H1 (cell line): ENCODE data around the gene ZNF484. TPM values are rescaled to one million over a fixed set of nuclear protein-coding genes. Genes with fewer than 3 reads are reported as not detected.

ENCODE experiments used
- polyA plus RNA-seq, 7 experiments: library from polyadenylated mRNA; depleted of rRNA in 3 of 7; stranded (reverse) in 5 of 7; unstranded in 2 of 7; fragments of >200 nt in 5 of 7; fragments of 200-250 nt in 2 of 7; gene quantifications; 1 replicate in 5 of 7; 2 replicates in 1 of 7; 4 replicates in 1 of 7; pipeline versions ENCODE4 v1.2.1 to v1.2.3, GENCODE V29; 2011 to 2013; ENCODE audit warnings: missing spikeins in 2 of 7, mixed read lengths in 2 of 7
- total RNA-seq: library from RNA; stranded (reverse); fragmentation: NEBNext Ultra II Directional; extraction: Animal tissue kit (Norgen Biotek cat#: 25700); gene quantifications from 2 replicates; pipeline ENCODE4 v1.2.1, GENCODE V29; 2021
- TF ChIP-seq, protein P1 (sequence below): fragments of 300-600 bp; sonication (generic); IDR thresholded peaks from 2 replicates; pipeline ENCODE4 v1.7.1; 2012; ENCODE audit warnings: low read length, moderate library complexity, mild to moderate bottlenecking, inconsistent platforms; ENCODE audit not compliant: insufficient replicate concordance

The ZNF484 gene
- total and polyA plus RNA-seq, 2 of the 8 experiments (the other 6 are each of a cell fraction or from before 2014, with no cell fraction given) = 1.3 to 11.5 TPM

DNA sequence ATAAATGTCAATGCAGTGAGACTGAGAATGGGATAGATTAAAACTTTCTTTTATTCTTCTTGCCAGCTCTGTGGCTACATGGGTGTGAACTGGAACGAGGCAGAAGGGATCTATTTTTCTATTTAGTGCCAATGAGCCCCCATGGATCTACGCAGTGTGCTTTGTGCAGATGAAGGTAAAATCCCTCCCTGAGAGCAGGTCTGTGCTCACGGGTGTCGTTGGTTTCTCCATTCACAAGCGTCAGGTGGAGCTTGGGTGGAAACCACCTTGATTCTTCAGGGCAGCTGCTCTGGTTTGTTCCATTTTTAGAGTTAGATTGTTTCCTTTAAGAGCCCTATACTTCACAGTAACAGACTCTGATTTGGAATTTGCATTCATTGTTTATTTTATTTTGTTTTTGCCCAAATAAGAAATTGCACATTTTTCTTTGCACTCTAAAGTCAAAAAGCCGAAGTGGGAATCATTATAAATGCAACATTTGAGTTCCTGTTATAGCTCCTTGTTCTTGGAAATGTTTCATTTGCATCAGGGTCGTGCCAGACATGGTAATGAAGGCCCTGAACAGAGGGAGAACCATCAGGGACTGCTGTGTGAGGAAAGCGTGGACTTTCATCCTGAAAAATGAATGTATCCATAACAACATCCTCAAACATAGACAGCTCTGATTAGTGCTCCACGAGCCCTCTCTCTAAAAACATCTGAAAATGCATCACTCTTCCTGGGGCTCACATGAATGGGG lies 82.1 kb downstream of the ZNF484 start (continued):
- TF ChIP-seq, protein P1, sequence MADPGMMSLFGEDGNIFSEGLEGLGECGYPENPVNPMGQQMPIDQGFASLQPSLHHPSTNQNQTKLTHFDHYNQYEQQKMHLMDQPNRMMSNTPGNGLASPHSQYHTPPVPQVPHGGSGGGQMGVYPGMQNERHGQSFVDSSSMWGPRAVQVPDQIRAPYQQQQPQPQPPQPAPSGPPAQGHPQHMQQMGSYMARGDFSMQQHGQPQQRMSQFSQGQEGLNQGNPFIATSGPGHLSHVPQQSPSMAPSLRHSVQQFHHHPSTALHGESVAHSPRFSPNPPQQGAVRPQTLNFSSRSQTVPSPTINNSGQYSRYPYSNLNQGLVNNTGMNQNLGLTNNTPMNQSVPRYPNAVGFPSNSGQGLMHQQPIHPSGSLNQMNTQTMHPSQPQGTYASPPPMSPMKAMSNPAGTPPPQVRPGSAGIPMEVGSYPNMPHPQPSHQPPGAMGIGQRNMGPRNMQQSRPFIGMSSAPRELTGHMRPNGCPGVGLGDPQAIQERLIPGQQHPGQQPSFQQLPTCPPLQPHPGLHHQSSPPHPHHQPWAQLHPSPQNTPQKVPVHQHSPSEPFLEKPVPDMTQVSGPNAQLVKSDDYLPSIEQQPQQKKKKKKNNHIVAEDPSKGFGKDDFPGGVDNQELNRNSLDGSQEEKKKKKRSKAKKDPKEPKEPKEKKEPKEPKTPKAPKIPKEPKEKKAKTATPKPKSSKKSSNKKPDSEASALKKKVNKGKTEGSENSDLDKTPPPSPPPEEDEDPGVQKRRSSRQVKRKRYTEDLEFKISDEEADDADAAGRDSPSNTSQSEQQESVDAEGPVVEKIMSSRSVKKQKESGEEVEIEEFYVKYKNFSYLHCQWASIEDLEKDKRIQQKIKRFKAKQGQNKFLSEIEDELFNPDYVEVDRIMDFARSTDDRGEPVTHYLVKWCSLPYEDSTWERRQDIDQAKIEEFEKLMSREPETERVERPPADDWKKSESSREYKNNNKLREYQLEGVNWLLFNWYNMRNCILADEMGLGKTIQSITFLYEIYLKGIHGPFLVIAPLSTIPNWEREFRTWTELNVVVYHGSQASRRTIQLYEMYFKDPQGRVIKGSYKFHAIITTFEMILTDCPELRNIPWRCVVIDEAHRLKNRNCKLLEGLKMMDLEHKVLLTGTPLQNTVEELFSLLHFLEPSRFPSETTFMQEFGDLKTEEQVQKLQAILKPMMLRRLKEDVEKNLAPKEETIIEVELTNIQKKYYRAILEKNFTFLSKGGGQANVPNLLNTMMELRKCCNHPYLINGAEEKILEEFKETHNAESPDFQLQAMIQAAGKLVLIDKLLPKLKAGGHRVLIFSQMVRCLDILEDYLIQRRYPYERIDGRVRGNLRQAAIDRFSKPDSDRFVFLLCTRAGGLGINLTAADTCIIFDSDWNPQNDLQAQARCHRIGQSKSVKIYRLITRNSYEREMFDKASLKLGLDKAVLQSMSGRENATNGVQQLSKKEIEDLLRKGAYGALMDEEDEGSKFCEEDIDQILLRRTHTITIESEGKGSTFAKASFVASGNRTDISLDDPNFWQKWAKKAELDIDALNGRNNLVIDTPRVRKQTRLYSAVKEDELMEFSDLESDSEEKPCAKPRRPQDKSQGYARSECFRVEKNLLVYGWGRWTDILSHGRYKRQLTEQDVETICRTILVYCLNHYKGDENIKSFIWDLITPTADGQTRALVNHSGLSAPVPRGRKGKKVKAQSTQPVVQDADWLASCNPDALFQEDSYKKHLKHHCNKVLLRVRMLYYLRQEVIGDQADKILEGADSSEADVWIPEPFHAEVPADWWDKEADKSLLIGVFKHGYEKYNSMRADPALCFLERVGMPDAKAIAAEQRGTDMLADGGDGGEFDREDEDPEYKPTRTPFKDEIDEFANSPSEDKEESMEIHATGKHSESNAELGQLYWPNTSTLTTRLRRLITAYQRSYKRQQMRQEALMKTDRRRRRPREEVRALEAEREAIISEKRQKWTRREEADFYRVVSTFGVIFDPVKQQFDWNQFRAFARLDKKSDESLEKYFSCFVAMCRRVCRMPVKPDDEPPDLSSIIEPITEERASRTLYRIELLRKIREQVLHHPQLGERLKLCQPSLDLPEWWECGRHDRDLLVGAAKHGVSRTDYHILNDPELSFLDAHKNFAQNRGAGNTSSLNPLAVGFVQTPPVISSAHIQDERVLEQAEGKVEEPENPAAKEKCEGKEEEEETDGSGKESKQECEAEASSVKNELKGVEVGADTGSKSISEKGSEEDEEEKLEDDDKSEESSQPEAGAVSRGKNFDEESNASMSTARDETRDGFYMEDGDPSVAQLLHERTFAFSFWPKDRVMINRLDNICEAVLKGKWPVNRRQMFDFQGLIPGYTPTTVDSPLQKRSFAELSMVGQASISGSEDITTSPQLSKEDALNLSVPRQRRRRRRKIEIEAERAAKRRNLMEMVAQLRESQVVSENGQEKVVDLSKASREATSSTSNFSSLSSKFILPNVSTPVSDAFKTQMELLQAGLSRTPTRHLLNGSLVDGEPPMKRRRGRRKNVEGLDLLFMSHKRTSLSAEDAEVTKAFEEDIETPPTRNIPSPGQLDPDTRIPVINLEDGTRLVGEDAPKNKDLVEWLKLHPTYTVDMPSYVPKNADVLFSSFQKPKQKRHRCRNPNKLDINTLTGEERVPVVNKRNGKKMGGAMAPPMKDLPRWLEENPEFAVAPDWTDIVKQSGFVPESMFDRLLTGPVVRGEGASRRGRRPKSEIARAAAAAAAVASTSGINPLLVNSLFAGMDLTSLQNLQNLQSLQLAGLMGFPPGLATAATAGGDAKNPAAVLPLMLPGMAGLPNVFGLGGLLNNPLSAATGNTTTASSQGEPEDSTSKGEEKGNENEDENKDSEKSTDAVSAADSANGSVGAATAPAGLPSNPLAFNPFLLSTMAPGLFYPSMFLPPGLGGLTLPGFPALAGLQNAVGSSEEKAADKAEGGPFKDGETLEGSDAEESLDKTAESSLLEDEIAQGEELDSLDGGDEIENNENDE = no peak
